ENCODE data around the gene SYVN1. TPM values are rescaled to one million over a fixed set of nuclear protein-coding genes. Genes with fewer than 3 reads are reported as not detected.

SYVN1 gene
- total RNA-seq, 1 experiment from 2014 or later: 51.5 TPM

- no peak overlapping the region for H2AFZ ChIP-seq
- no peak for DNase-seq
- H3K36me3 ChIP-seq (ENCODE audit: low read depth): no peaks in the 10 kb centered on the region
- ChIA-PET POLR2A (ENCODE audit: unreplicated experiment) (interaction anchor here (0.5 to 0.6 kb wide), 2 partner anchors 40 to 98 kb away, joined by 3 to 6 read pairs; partner anchors contain the start of gene ZNHIT2), CTCF (no interaction called here)
- no peak overlapping the region for H3K27ac ChIP-seq
- no TSS peak for BruUV-seq (replicated peaks)
- TF ChIP-seq, protein P1, sequence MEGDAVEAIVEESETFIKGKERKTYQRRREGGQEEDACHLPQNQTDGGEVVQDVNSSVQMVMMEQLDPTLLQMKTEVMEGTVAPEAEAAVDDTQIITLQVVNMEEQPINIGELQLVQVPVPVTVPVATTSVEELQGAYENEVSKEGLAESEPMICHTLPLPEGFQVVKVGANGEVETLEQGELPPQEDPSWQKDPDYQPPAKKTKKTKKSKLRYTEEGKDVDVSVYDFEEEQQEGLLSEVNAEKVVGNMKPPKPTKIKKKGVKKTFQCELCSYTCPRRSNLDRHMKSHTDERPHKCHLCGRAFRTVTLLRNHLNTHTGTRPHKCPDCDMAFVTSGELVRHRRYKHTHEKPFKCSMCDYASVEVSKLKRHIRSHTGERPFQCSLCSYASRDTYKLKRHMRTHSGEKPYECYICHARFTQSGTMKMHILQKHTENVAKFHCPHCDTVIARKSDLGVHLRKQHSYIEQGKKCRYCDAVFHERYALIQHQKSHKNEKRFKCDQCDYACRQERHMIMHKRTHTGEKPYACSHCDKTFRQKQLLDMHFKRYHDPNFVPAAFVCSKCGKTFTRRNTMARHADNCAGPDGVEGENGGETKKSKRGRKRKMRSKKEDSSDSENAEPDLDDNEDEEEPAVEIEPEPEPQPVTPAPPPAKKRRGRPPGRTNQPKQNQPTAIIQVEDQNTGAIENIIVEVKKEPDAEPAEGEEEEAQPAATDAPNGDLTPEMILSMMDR (conservative IDR thresholded peaks at IDR 0.05): no peak
- no peak for TF ChIP-seq EZH2 (IDR thresholded peaks at IDR 0.05; ENCODE audit: low read depth)
- no peak overlapping the region for H3K4me3 ChIP-seq
- H3K4me2 ChIP-seq: no peak overlapping the region
- H3K4me1 ChIP-seq (replicated peaks; ENCODE audit: insufficient read depth): peaks cover 16% of the 10 kb centered on the region
- H3F3A ChIP-seq (ENCODE audit: insufficient read depth, low read depth): peaks cover 28% of the 10 kb centered on the region
- H3K9me3 ChIP-seq (ENCODE audit: insufficient read depth, low read depth): no peaks in the 10 kb centered on the region
- intact Hi-C loops (cut with micrococcal nuclease; ENCODE audit: unreplicated experiment): no loop called here
- H3K79me2 ChIP-seq (ENCODE audit: low read depth): no peaks in the 10 kb centered on the region
- H3K27me3 ChIP-seq (ENCODE audit: insufficient read depth, low read depth): no peaks in the 10 kb centered on the region
- no peaks in the 10 kb centered on the region for H4K20me1 ChIP-seq (ENCODE audit: insufficient read depth)
- no peaks in the 10 kb centered on the region for H3K9me2 ChIP-seq (ENCODE audit: insufficient read depth)
Measured at GRCh38 chr11:65156926-65157325, 22.6 kb upstream of the SYVN1 start.

- peaks cover 35% of the 10 kb centered on the region for H3F3A ChIP-seq (ENCODE audit: insufficient read depth, low read depth)
- DNase-seq: no peak
- intact Hi-C loops (cut with micrococcal nuclease; ENCODE audit: unreplicated experiment): no loop called here
- no peaks in the 10 kb centered on the region for H4K20me1 ChIP-seq (ENCODE audit: insufficient read depth)
- BruUV-seq (replicated peaks): no TSS peak
- H3K9me3 ChIP-seq (ENCODE audit: insufficient read depth, low read depth): no peaks in the 10 kb centered on the region
- H3K4me2 ChIP-seq: no peak overlapping the region
- no peak for TF ChIP-seq EZH2 (IDR thresholded peaks at IDR 0.05; ENCODE audit: low read depth)
- TF ChIP-seq, protein P1 (conservative IDR thresholded peaks at IDR 0.05): no peak
- H2AFZ ChIP-seq: no peak overlapping the region
- peaks cover 23% of the 10 kb centered on the region for H3K4me1 ChIP-seq (replicated peaks; ENCODE audit: insufficient read depth)
- CTCF ChIA-PET: no interaction called here
- no peak overlapping the region for H3K4me3 ChIP-seq
- no peaks in the 10 kb centered on the region for H3K27me3 ChIP-seq (ENCODE audit: insufficient read depth, low read depth)
- no peaks in the 10 kb centered on the region for H3K79me2 ChIP-seq (ENCODE audit: low read depth)
- POLR2A ChIA-PET (ENCODE audit: unreplicated experiment): no interaction called here
- H3K9me2 ChIP-seq (ENCODE audit: insufficient read depth): no peaks in the 10 kb centered on the region
- no peak overlapping the region for H3K27ac ChIP-seq
- no peaks in the 10 kb centered on the region for H3K36me3 ChIP-seq (ENCODE audit: low read depth)
Measured at GRCh38 chr11:65156256-65156655, 21.9 kb upstream of the SYVN1 start.

DNA sequence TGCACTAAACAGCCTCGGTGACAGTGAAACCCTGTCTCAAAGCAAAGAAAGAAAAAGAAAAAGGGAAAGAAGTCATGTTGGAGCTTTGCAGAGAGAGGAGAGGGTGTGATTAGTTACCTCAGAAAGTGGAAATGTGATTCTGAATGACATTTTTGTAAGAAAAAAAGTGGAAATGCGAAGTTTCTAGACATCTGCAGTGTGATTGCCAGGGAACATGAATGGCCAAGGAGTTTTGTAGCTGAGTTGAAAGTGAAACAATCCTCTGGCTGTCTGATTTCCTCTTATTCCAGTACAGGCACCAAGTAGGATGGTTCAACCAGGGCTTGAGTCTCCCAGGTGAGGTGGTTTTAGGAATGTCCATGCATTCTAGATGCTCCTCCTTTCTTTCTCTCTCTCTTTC, 17.8 kb upstream of the SYVN1 start:
- DNase-seq: no peak
- BruUV-seq (replicated peaks): no TSS peak
- H3K79me2 ChIP-seq (ENCODE audit: low read depth): no peaks in the 10 kb centered on the region
- H2AFZ ChIP-seq: 0 out of 2 replicates have a peak overlapping the region, but pooled peaks have one; percentile 32
- CTCF ChIA-PET: no interaction called here
- no peak overlapping the region for H3K4me3 ChIP-seq
- no peaks in the 10 kb centered on the region for H3K9me2 ChIP-seq (ENCODE audit: insufficient read depth)
- H4K20me1 ChIP-seq (ENCODE audit: insufficient read depth): no peaks in the 10 kb centered on the region
- TF ChIP-seq, protein P1 (conservative IDR thresholded peaks at IDR 0.05): no peak
- no peaks in the 10 kb centered on the region for H3K36me3 ChIP-seq (ENCODE audit: low read depth)
- H3K27me3 ChIP-seq (ENCODE audit: insufficient read depth, low read depth): no peaks in the 10 kb centered on the region
- no peaks in the 10 kb centered on the region for H3K9me3 ChIP-seq (ENCODE audit: insufficient read depth, low read depth)
- peak overlapping the region; percentile 88 for H3K27ac ChIP-seq
- H3K4me2 ChIP-seq: 0 out of 2 replicates have a peak overlapping the region, but pooled peaks have one; percentile 66
- peaks cover 40% of the 10 kb centered on the region for H3K4me1 ChIP-seq (replicated peaks; ENCODE audit: insufficient read depth)
- POLR2A ChIA-PET (ENCODE audit: unreplicated experiment): interaction anchor here (0.6 kb wide), 1 partner anchor 183 kb away, joined by 13 read pairs; no protein-coding TSS in a partner anchor
- peaks cover 51% of the 10 kb centered on the region for H3F3A ChIP-seq (ENCODE audit: insufficient read depth, low read depth)
- intact Hi-C loops (cut with micrococcal nuclease; ENCODE audit: unreplicated experiment): no loop called here
